GM06990 (cell line): ENCODE data around the gene TEAD1.

ENCODE experiments used
- DNase-seq: peaks from one replicate; pipeline ENCODE4 v3.0.0-alpha.2; 2011; ENCODE audit not compliant: insufficient read length; ENCODE audit errors: extremely low read depth
- H3K27me3 ChIP-seq: replicated peaks from 2 replicates; pipeline ENCODE4 v1.6.0; 2011; ENCODE audit warnings: low read length; ENCODE audit not compliant: control insufficient read depth, insufficient read depth
- H3K36me3 ChIP-seq: 2 replicates; pipeline ENCODE4 v1.5.1; 2011; ENCODE audit warnings: low read length; ENCODE audit not compliant: control insufficient read depth, insufficient read depth
- H3K4me3 ChIP-seq: replicated peaks from 2 replicates; pipeline ENCODE4 v1.5.1; 2011; ENCODE audit warnings: low read depth, mild to moderate bottlenecking, control low read depth, low read length
- TF ChIP-seq, protein P1 (sequence below): IDR thresholded peaks from 2 replicates; pipeline ENCODE4 v1.5.1; 2011; ENCODE audit warnings: low read length, control low read depth, mild to moderate bottlenecking, inconsistent platforms; ENCODE audit not compliant: insufficient read depth, poor library complexity, severe bottlenecking

TEAD1 gene

GRCh38 chr11:12962306-12962705, 288.1 kb downstream of the TEAD1 start:
- no peak for DNase-seq
- TF ChIP-seq, protein P1, sequence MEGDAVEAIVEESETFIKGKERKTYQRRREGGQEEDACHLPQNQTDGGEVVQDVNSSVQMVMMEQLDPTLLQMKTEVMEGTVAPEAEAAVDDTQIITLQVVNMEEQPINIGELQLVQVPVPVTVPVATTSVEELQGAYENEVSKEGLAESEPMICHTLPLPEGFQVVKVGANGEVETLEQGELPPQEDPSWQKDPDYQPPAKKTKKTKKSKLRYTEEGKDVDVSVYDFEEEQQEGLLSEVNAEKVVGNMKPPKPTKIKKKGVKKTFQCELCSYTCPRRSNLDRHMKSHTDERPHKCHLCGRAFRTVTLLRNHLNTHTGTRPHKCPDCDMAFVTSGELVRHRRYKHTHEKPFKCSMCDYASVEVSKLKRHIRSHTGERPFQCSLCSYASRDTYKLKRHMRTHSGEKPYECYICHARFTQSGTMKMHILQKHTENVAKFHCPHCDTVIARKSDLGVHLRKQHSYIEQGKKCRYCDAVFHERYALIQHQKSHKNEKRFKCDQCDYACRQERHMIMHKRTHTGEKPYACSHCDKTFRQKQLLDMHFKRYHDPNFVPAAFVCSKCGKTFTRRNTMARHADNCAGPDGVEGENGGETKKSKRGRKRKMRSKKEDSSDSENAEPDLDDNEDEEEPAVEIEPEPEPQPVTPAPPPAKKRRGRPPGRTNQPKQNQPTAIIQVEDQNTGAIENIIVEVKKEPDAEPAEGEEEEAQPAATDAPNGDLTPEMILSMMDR = no peak
- no peaks in the 10 kb centered on the region for H3K36me3 ChIP-seq
- no peak overlapping the region for H3K4me3 ChIP-seq
- no peaks in the 10 kb centered on the region for H3K27me3 ChIP-seq

DNA sequence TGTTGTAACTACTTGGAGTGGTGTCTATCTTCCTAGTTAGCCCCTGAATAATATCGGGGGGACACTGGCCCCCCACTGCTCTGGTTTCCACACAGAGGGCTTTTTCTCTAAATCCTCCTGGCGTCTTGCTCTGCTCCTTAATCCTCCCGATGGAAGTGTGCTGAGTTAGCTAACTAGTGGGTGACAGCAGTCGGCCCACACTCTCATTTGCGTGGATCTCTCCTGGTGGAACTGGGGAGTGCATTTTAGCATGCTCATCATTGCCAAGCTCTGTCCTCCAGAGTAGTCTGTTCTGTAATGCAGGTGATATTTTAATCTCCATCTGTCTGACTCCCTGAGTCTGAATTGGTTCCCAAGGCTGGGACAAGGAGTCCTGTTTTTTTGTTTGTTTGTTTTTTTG, 288.8 kb downstream of the TEAD1 start:
- Histone ChIP-seq H3K4me3 (no peak overlapping the region), H3K27me3 (no peaks in the 10 kb centered on the region), H3K36me3 (no peaks in the 10 kb centered on the region)
- TF ChIP-seq, protein P1 = no peak
- no peak for DNase-seq

DNA sequence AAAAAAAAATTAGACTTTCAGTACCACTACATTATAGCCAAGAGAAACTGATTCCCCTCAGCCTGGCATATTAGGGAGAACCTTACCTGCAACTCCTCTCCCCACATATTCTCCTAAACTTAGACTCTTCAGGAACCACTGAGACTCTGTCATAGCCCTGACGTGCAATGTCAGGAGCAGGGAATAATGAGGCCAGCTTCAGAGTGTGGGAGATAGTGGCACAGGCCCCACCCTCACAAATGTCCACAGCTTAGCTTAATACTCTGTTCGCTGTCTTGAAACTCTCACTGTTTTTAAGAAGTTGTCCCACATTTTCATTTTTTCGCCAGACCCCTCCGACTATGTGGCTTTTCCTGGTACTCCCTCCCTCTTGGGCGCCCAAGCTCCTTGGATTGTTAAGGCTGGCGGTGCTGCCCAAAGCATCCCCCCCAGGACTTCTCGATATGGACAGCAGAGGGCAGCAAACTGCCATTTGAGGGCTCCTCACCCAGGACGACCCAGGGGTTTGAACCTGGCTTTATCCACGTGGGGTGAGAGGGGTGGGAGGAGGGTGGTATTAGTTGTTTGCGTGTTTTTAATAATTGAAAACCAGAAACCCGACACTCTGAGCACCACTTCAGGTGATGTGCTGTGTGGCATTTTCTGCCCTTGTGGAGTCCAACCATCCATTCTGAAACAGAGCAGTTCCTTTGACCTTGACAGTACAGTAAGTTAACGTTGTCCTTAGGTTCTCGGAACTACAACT, 289.7 kb downstream of the TEAD1 start:
- TF ChIP-seq, protein P1 = peak; percentile 74
- DNase-seq = peak; percentile 9
- Histone ChIP-seq H3K27me3 (no peaks in the 10 kb centered on the region), H3K36me3 (no peaks in the 10 kb centered on the region), H3K4me3 (no peak overlapping the region)

DNA sequence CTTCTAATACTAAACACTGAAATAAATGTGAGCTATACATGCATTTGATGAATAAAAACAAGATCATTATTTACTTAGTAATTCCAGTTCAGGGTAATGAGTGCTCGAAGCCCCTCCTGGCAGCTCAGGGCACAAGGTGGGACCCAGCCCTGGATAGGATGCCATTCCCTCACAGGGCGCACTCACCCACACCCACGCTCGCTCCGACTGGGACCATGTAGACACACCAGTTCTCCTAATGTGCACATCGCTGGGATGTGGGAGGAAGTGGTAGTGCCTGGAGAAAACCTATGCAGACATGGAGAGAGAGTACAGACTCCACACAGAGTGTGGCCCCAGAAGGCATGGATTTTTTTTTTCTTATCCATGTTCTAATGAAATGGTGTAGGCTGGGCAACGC, 290.4 kb downstream of the TEAD1 start:
- no peak for DNase-seq
- no peaks in the 10 kb centered on the region for H3K27me3 ChIP-seq
- H3K36me3 ChIP-seq = no peaks in the 10 kb centered on the region
- TF ChIP-seq, protein P1 = no peak
- H3K4me3 ChIP-seq = no peak overlapping the region

- no peak for DNase-seq
- TF ChIP-seq, protein P1 = no peak
- Histone ChIP-seq H3K27me3 (no peaks in the 10 kb centered on the region), H3K36me3 (no peaks in the 10 kb centered on the region), H3K4me3 (no peak overlapping the region)
Measured at GRCh38 chr11:12966002-12966401, 291.8 kb downstream of the TEAD1 start.
